H1 (cell line): ENCODE measurements around the gene GSG1L. TPM values are rescaled to one million over a fixed set of nuclear protein-coding genes. Genes with fewer than 3 reads are reported as not detected.

Source experiments
- CTCF ChIA-PET: fragments of 300-600 bp; sonication (Branson Sonifier 250); formaldehyde crosslinking; loops from one replicate; lab custom pipeline; 2021; ENCODE audit not compliant: partially characterized antibody; lab: Charles Lee
- POLR2A ChIA-PET: fragments of 300-600 bp; sonication (Branson Sonifier 250); formaldehyde crosslinking; loops from one replicate; lab custom pipeline; 2021; ENCODE audit warnings: inconsistent platforms; ENCODE audit not compliant: partially characterized antibody; lab: Charles Lee
- DNase-seq, 2 experiments: peaks; one replicate each; pipeline versions ENCODE4 v3.0.0 to v3.0.0-alpha.2; 2010 to 2022; ENCODE audit warnings: low spot score in 2 of 2, low read depth in 1 of 2, mixed read lengths in 1 of 2
- FAIRE-seq: peaks from 2 replicates; lab custom pipeline; 2011; peaks lifted over from hg19 to GRCh38; lab: Jason Lieb, UNC
- H2AFZ ChIP-seq: 2 replicates; pipeline ENCODE4 v1.8.1; 2012; ENCODE audit warnings: low read length, inconsistent platforms
- H2AK5ac ChIP-seq: 2 replicates; pipeline ENCODE4 v1.6.1; 2013; ENCODE audit warnings: low read depth, low read length
- H2BK120ac ChIP-seq: replicated peaks from 2 replicates; pipeline ENCODE3; 2013; ENCODE audit warnings: low read depth, low read length, inconsistent platforms
- H2BK12ac ChIP-seq: 2 replicates; pipeline ENCODE4 v1.6.1; 2013; ENCODE audit warnings: low read depth, low read length
- H2BK15ac ChIP-seq: 2 replicates; pipeline ENCODE4 v1.6.1; 2013; ENCODE audit warnings: low read length
- H2BK20ac ChIP-seq: 2 replicates; pipeline ENCODE4 v1.6.1; 2013; ENCODE audit warnings: low read length
- H2BK5ac ChIP-seq: 2 replicates; pipeline ENCODE4 v1.6.1; 2013; ENCODE audit warnings: low read depth, low read length
- H3K14ac ChIP-seq: 2 replicates; pipeline ENCODE4 v1.6.1; 2013; ENCODE audit warnings: inconsistent platforms; ENCODE audit not compliant: insufficient read length
- H3K18ac ChIP-seq: 2 replicates; pipeline ENCODE4 v1.6.1; 2013; ENCODE audit warnings: low read length; ENCODE audit errors: extremely low read depth
- H3K23ac ChIP-seq: 2 replicates; pipeline ENCODE4 v1.6.1; 2013; ENCODE audit warnings: inconsistent platforms; ENCODE audit not compliant: insufficient read length
- H3K23me2 ChIP-seq: 2 replicates; pipeline ENCODE4 v1.6.1; 2013; ENCODE audit warnings: low read depth, low read length
- H3K27ac ChIP-seq: 2 replicates; pipeline ENCODE4 v1.6.1; 2011; ENCODE audit warnings: low read depth, low read length, inconsistent platforms
- H3K27me3 ChIP-seq, 4 experiments: replicated peaks in 1 of 4; 1 replicate in 1 of 4; 2 replicates in 3 of 4; pipeline versions ENCODE4 v1.6.1 to v1.8.1; 2011 to 2013; ENCODE audit warnings: low read length in 3 of 4, mild to moderate bottlenecking in 3 of 4, inconsistent platforms in 2 of 4, mixed read lengths in 2 of 4, moderate library complexity in 1 of 4; ENCODE audit not compliant: control insufficient read depth in 3 of 4, insufficient read depth in 3 of 4; ENCODE audit errors: extremely low read depth in 1 of 4
- H3K36me3 ChIP-seq, 4 experiments: 2 replicates each; pipeline versions ENCODE4 v1.6.1 to v1.8.1; 2011 to 2013; ENCODE audit warnings: mild to moderate bottlenecking in 4 of 4, low read length in 3 of 4, moderate library complexity in 2 of 4, control low read depth in 1 of 4, inconsistent platforms in 1 of 4; ENCODE audit not compliant: insufficient read depth in 4 of 4, control insufficient read depth in 2 of 4
- H3K4ac ChIP-seq: replicated peaks from 2 replicates; pipeline ENCODE3; 2013; ENCODE audit warnings: low read length, low read depth, mixed read lengths, inconsistent platforms; ENCODE audit not compliant: insufficient read length
- H3K4me1 ChIP-seq, 4 experiments: replicated peaks in 1 of 4; 1 replicate in 1 of 4; 2 replicates in 3 of 4; pipeline versions ENCODE4 v1.6.1 to v1.8.1; 2011 to 2013; ENCODE audit warnings: low read length in 3 of 4, inconsistent platforms in 2 of 4, mixed read lengths in 1 of 4; ENCODE audit not compliant: insufficient read depth in 4 of 4, control insufficient read depth in 3 of 4
- H3K4me2 ChIP-seq, 2 experiments: 2 replicates each; pipeline versions ENCODE4 v1.6.1 to v1.8.1; 2011 to 2013; ENCODE audit warnings: low read depth in 2 of 2, low read length in 2 of 2, control low read depth in 1 of 2, inconsistent platforms in 1 of 2, mild to moderate bottlenecking in 1 of 2; ENCODE audit not compliant: insufficient read depth in 1 of 2
- H3K4me3 ChIP-seq, 4 experiments: fragments of 200-600, 300-600 bp in 1 of 4; sonication (generic), shearing (Covaris generic), sonication (Bioruptor Twin) in 1 of 4; 2 replicates each; pipeline versions ENCODE4 v1.5.1 to v1.8.1; 2011 to 2016; ENCODE audit warnings: low read length in 4 of 4, low read depth in 3 of 4, control low read depth in 2 of 4, inconsistent platforms in 2 of 4, mild to moderate bottlenecking in 2 of 4, mixed read lengths in 1 of 4, moderate library complexity in 1 of 4; ENCODE audit not compliant: insufficient read depth in 2 of 4; ENCODE audit errors: extremely low read depth in 1 of 4
- H3K56ac ChIP-seq: replicated peaks from 2 replicates; pipeline ENCODE3; 2013; ENCODE audit warnings: low read depth, mild to moderate bottlenecking, mixed read lengths, low read length, inconsistent platforms; ENCODE audit not compliant: insufficient read length
- H3K79me1 ChIP-seq: 2 replicates; pipeline ENCODE4 v1.6.1; 2013; ENCODE audit warnings: low read depth, low read length, control low read depth
- H3K79me2 ChIP-seq, 2 experiments: 2 replicates each; pipeline versions ENCODE4 v1.6.1 to v1.8.1; 2012 to 2013; ENCODE audit warnings: low read length in 2 of 2, mild to moderate bottlenecking in 2 of 2, inconsistent platforms in 1 of 2; ENCODE audit not compliant: insufficient read depth in 2 of 2, control insufficient read depth in 1 of 2
- H3K9ac ChIP-seq, 4 experiments: replicated peaks in 1 of 4; 1 replicate in 1 of 4; 2 replicates in 3 of 4; pipeline versions ENCODE4 v1.6.1 to v1.8.1; 2011 to 2013; ENCODE audit warnings: low read depth in 3 of 4, low read length in 3 of 4, control low read depth in 2 of 4, mild to moderate bottlenecking in 2 of 4, moderate library complexity in 2 of 4, inconsistent platforms in 1 of 4; ENCODE audit errors: extremely low read depth in 1 of 4
- H3K9me3 ChIP-seq, 2 experiments: 2 replicates each; pipeline versions ENCODE4 v1.6.1 to v1.8.1; 2012 to 2013; ENCODE audit warnings: mild to moderate bottlenecking in 2 of 2, moderate library complexity in 2 of 2, control low read depth in 1 of 2, inconsistent platforms in 1 of 2, low read depth in 1 of 2, low read length in 1 of 2, mixed read lengths in 1 of 2; ENCODE audit not compliant: insufficient read depth in 2 of 2
- H4K20me1 ChIP-seq, 2 experiments: replicated peaks in 1 of 2; 2 replicates each; pipeline versions ENCODE3 to v1.8.1; 2011 to 2013; ENCODE audit warnings: inconsistent platforms in 2 of 2, low read length in 2 of 2, mild to moderate bottlenecking in 1 of 2; ENCODE audit not compliant: insufficient read depth in 2 of 2, control insufficient read depth in 1 of 2
- H4K5ac ChIP-seq: 2 replicates; pipeline ENCODE4 v1.6.1; 2013; ENCODE audit warnings: low read length, low read depth, mixed read lengths, inconsistent platforms; ENCODE audit not compliant: insufficient read length
- H4K8ac ChIP-seq: 2 replicates; pipeline ENCODE4 v1.8.0; 2013; ENCODE audit warnings: mild to moderate bottlenecking, moderate library complexity, low read length, inconsistent platforms; ENCODE audit not compliant: insufficient read depth; ENCODE audit errors: extremely low read depth
- H4K91ac ChIP-seq: replicated peaks from 2 replicates; pipeline ENCODE3; 2013; ENCODE audit warnings: low read length, mixed read lengths, inconsistent platforms; ENCODE audit not compliant: insufficient read length
- MAX ChIP-seq: IDR thresholded peaks from 2 replicates; pipeline ENCODE4 v1.6.1; 2012; ENCODE audit warnings: inconsistent platforms
- RFX5 ChIP-seq: IDR thresholded peaks from 2 replicates; pipeline ENCODE4 v1.6.1; 2011; ENCODE audit warnings: low read depth, low read length, improper control_type of control experiment, borderline replicate concordance
- WGBS, 2 experiments: shearing (Covaris generic) in 1 of 2; methylation state at CpG; one replicate each; pipeline versions ENCODE4 v1.1.6 to v1.1.7; 2013 to 2015; ENCODE audit warnings: low lambda C conversion rate in 2 of 2, mixed read lengths in 2 of 2, inconsistent platforms in 1 of 2, low coverage in 1 of 2, missing lambda C conversion rate in 1 of 2; ENCODE audit not compliant: insufficient replicate concordance in 2 of 2, insufficient coverage in 1 of 2, insufficient read length in 1 of 2; ENCODE audit errors: extremely low coverage in 1 of 2, missing lambda C conversion rate in 1 of 2; 5-methylcytosine and 5-hydroxymethylcytosine counted together
- polyA plus RNA-seq, 7 experiments: library from polyadenylated mRNA; depleted of rRNA in 3 of 7; stranded (reverse) in 5 of 7; unstranded in 2 of 7; fragments of >200 nt in 5 of 7; fragments of 200-250 nt in 2 of 7; gene quantifications; 1 replicate in 5 of 7; 2 replicates in 1 of 7; 4 replicates in 1 of 7; pipeline versions ENCODE4 v1.2.1 to v1.2.3, GENCODE V29; 2011 to 2013; ENCODE audit warnings: missing spikeins in 2 of 7, mixed read lengths in 2 of 7
- total RNA-seq: library from RNA; stranded (reverse); fragmentation: NEBNext Ultra II Directional; extraction: Animal tissue kit (Norgen Biotek cat#: 25700); gene quantifications from 2 replicates; pipeline ENCODE4 v1.2.1, GENCODE V29; 2021
- TF ChIP-seq, protein P1 (sequence below): IDR thresholded peaks from 2 replicates; pipeline ENCODE4 v1.6.1; 2012; ENCODE audit warnings: inconsistent platforms

GSG1L gene
- total and polyA plus RNA-seq, 2 of the 8 experiments (the other 6 are each of a cell fraction or from before 2014, with no cell fraction given), result 0.71 to 1.1 TPM

DNA sequence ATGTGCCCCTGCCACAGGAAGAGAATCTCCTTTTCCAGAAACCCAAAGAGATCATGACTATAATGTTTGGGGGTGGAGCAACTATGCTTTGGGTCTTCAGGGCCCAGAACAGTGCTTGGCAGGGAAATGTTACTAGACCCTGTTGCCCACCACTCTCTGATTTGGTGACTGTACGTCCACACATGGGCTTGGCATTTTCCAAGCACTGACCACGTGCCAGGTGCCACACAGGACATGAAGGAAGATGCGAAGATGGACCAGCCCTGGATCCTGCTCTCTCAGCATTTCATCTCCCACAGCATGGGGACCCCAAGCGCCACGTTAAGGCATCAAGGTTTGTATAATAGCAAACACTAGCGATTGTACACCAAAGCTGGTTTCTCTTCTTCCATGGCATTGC lies 50.1 kb downstream of the GSG1L start:
- no peak overlapping the region for H2AFZ ChIP-seq
- no peaks in the 10 kb centered on the region for H3K36me3 ChIP-seq
- no peaks in the 10 kb centered on the region; a peak in 2 of 7 replicates for H3K27me3 ChIP-seq
- H3K79me1 ChIP-seq, result no peaks in the 10 kb centered on the region
- WGBS, 2 experiments, result 73% methylated on average over 6 of the region's 6 CpGs; no CpG with 5 or more reads in 1 of the 2 experiments
- no peaks in the 10 kb centered on the region for H3K9me3 ChIP-seq
- no peaks in the 10 kb centered on the region for H3K23me2 ChIP-seq
- FAIRE-seq (no peak), DNase-seq (no peak)
- no peak overlapping the region for H3K4ac ChIP-seq
- H4K5ac ChIP-seq, result no peak overlapping the region
- no peak overlapping the region for H2AK5ac ChIP-seq
- H3K23ac ChIP-seq, result no peak overlapping the region
- H3K18ac ChIP-seq, result no peak overlapping the region
- TF ChIP-seq MAX (no peak), RFX5 (no peak)
- TF ChIP-seq, protein P1, sequence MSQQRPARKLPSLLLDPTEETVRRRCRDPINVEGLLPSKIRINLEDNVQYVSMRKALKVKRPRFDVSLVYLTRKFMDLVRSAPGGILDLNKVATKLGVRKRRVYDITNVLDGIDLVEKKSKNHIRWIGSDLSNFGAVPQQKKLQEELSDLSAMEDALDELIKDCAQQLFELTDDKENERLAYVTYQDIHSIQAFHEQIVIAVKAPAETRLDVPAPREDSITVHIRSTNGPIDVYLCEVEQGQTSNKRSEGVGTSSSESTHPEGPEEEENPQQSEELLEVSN, result no peak
- H3K27ac ChIP-seq, result no peak overlapping the region
- no peak overlapping the region for H2BK12ac ChIP-seq
- no peak overlapping the region for H3K14ac ChIP-seq
- no peaks in the 10 kb centered on the region for H4K20me1 ChIP-seq
- ChIA-PET POLR2A (no interaction called here), CTCF (no interaction called here)
- H4K8ac ChIP-seq, result no peak overlapping the region
- H3K4me2 ChIP-seq, result no peak overlapping the region
- H3K56ac ChIP-seq, result no peak overlapping the region
- no peak overlapping the region for H3K9ac ChIP-seq
- H3K79me2 ChIP-seq, result no peaks in the 10 kb centered on the region
- H3K4me3 ChIP-seq, result no peak overlapping the region
- H3K4me1 ChIP-seq, result no peaks in the 10 kb centered on the region; a peak in 1 of 7 replicates
- H2BK5ac ChIP-seq, result no peak overlapping the region
- H4K91ac ChIP-seq, result no peak overlapping the region
- H2BK20ac ChIP-seq, result no peak overlapping the region
- H2BK120ac ChIP-seq, result no peak overlapping the region
- H2BK15ac ChIP-seq, result no peak overlapping the region
